Activated CD8-positive, alpha-beta memory T cell treated with anti-CD3 and anti-CD28 coated beads, Interleukin-2, amount 50 U/mL, for 24 hours (primary cell): Measurements from ENCODE around the gene ADAM19.
"Not testable (repeated sequence)": the region's sequence is repeated elsewhere in the genome, so short reads cannot be mapped to it uniquely, and the experiment has no call there.

Source experiments
- DNase-seq: peaks from one replicate; pipeline ENCODE4 v3.0.0-alpha.2; 2020; ENCODE audit errors: extremely low read depth

ADAM19 gene

GRCh38 chr5:157486221-157486681 lies 89.3 kb downstream of the ADAM19 start:
- no peak for DNase-seq

- no peak for DNase-seq
These were observed 89.8 kb downstream of the ADAM19 start for GRCh38 chr5:157485811-157486210.

- no peak for DNase-seq
These were observed 90.2 kb downstream of the ADAM19 start for GRCh38 chr5:157485340-157485739.

GRCh38 chr5:157484768-157485167 lies 90.8 kb downstream of the ADAM19 start:
- DNase-seq: no peak

GRCh38 chr5:157482702-157483101 lies 92.9 kb downstream of the ADAM19 start:
- not testable (repeated sequence) for DNase-seq

- DNase-seq: no peak
These were observed 93.9 kb downstream of the ADAM19 start for GRCh38 chr5:157481666-157482065.

DNA sequence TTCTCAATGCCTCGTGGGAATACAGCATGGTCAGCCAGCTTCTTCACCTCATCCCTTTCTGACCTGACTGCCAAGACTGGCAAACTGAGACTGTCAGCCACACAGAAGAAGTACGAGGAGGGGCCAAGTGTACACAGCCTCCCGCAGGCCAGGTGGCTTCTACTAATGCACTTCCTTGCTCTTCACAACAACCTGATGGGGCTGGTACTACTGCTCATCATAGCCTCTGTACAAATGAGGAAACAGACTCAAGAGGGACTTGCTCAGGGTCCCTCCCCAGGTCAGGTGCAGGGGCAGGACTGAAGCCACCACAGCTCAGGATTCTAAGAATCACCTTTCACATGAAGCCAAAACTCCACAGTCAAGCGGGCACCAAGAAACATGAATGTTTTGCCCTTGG lies 94.3 kb downstream of the ADAM19 start:
- no peak for DNase-seq

DNA sequence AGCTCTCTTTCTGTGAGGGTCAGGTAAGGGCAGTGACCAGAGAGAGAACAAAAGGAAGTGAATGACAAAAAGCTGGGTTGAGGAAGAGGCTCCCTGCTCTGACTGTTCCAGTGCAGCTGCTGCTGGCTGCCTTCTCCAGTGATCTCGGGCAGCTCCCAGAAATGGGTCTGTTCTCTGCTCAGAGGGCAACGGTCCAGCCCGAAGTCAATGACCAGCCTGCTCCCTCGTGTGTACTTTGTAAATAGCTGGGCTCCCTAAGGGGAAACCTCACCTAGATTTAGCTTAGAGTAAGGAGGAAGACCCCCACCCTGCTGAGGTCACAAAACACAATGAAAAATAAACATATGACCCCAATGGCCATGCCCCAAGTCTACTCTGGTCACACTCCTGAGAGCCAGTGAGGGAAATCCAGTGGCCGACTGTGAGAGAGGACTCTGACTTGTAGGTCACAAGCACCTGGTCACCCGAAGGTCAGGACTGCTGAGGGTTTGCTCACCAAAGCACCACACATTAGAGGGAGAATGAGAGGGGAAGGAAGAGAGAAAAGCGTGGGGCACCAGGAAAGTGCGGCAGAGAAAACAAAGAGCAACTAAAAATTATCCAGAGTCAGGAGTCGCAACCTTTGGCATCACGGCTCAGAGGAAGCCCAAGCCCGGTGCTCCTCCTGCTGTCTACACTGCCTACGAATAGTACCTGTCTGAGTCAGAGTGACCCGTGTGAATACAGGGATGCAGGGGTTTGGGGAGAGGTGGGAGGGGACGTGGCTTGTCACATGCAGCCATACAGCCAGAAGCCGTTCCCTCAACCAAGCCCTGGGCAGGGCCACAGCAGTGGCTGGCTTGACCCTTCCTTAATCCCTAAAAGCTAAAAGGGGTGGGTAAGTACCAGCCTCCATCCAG lies 95.7 kb downstream of the ADAM19 start:
- no peak for DNase-seq

- no peak for DNase-seq
These were observed 96.4 kb downstream of the ADAM19 start for GRCh38 chr5:157479166-157479565.

- no peak for DNase-seq
These were observed 96.8 kb downstream of the ADAM19 start for GRCh38 chr5:157478726-157479125.

- no peak for DNase-seq
These were observed 97.6 kb downstream of the ADAM19 start for GRCh38 chr5:157477814-157478494.

GRCh38 chr5:157476702-157477408 lies 98.7 kb downstream of the ADAM19 start:
- no peak for DNase-seq

- no peak for DNase-seq
These were observed 100.1 kb downstream of the ADAM19 start for GRCh38 chr5:157475432-157475831.

GRCh38 chr5:157473383-157474320 lies 101.9 kb downstream of the ADAM19 start:
- DNase-seq: no peak

DNA sequence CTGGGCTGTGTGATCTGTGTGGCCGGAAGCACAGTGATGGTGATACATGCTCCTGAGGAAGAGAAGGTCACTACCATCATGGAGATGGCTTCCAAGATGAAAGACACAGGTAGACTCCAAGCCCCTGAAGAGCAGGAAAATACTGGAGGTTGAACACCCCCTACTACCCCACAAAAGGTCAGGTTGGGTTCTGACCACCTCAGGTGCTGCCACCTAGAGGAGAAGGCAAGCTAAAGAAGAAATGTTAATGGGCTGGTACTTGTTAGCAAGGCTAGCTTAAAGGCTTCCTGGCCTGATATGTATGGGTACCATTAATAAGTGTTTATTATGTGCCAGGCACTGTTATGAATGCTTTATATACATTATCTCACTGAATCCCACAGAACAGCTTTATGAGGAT lies 103.9 kb downstream of the ADAM19 start:
- DNase-seq: no peak

- DNase-seq: no peak
These were observed 104.9 kb downstream of the ADAM19 start for GRCh38 chr5:157470631-157471030.

GRCh38 chr5:157469687-157470086 lies 105.9 kb downstream of the ADAM19 start:
- no peak for DNase-seq

DNA sequence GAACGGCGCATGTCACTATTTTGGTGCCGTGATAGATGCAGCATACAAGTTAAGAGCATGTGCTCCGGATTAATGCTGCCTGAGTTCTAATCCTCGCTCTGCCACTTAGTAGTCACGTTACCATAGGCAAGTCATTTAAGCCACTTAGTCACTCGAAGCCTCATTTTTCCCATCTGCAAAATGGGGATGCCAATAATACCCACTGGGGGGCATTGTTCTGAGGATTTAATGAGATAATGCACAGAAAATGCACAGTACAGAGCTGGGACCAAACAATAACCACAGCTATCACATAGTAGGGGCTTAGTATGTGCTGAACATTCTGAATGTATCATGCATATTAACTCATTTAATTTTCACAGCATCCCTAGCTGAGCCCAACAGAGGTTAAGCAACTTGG lies 106.5 kb downstream of the ADAM19 start:
- DNase-seq: no peak

- DNase-seq: no peak
These were observed 107.1 kb downstream of the ADAM19 start for GRCh38 chr5:157468293-157468965.

DNA sequence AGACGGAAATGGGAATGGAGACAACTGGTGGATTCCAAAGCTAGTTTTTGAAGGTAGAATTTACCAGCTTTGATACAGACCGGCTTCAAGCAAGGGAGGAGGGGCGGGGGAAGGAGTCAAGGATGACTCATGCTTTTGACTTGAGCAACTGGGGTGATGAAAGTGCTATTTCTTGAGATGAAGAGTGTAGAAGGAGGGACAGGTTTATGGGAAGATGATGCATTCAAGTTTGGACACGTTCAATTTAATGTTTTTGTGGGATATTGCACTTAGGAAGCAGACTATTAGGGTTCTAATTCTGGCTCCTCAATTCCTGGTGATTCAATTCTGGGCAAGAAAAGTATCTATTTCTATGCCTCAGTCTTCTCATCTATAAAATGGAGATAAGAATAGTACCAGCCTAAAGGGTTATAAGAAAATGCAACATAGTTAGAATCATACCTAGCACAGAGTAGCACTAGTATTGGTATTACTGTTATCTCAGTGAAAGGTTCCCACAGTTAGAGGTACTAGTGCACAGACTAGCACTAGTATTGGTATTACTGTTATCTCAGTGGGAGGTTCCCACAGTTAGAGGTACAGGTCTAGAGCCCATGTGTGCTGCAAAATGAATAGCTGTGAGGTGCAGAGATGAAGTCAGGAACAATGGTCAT lies 110.9 kb downstream of the ADAM19 start:
- peak; percentile 31 for DNase-seq
